Cerebellar cortex (tissue), 1 donor: Measurements from ENCODE around the gene TM4SF5.
"Not testable (repeated sequence)": the region's sequence is repeated elsewhere in the genome, so short reads cannot be mapped to it uniquely, and the experiment has no call there.

Experiments
- DNase-seq: peaks from one replicate; pipeline ENCODE4 v3.0.0-alpha.2; 2015; ENCODE audit warnings: low spot score

Gene TM4SF5

GRCh38 chr17:4789951-4790704, 18.4 kb downstream of the TM4SF5 start:
- DNase-seq = peak; percentile 85

GRCh38 chr17:4790705-4791088, 19.0 kb downstream of the TM4SF5 start:
- no peak for DNase-seq

DNA sequence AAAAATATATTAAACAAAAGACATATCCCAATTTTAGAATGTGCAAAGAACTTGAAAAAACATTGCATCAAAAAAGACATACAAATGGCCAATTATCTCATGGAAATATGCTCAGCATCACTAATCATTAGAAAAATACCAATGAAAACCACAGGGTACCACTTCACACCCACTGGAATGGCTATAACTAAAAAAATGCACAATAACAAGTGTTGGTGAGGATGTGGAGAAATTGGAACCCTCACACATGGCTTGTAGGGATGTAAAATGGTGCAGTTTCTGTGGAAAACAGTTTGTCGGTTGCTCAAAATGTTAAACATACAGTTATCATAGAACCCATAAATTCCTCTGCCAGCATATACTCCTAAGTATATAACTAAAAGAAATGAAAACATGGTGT, 23.5 kb downstream of the TM4SF5 start:
- no peak for DNase-seq

GRCh38 chr17:4796552-4796920, 24.9 kb downstream of the TM4SF5 start:
- peak; percentile 48 for DNase-seq

DNA sequence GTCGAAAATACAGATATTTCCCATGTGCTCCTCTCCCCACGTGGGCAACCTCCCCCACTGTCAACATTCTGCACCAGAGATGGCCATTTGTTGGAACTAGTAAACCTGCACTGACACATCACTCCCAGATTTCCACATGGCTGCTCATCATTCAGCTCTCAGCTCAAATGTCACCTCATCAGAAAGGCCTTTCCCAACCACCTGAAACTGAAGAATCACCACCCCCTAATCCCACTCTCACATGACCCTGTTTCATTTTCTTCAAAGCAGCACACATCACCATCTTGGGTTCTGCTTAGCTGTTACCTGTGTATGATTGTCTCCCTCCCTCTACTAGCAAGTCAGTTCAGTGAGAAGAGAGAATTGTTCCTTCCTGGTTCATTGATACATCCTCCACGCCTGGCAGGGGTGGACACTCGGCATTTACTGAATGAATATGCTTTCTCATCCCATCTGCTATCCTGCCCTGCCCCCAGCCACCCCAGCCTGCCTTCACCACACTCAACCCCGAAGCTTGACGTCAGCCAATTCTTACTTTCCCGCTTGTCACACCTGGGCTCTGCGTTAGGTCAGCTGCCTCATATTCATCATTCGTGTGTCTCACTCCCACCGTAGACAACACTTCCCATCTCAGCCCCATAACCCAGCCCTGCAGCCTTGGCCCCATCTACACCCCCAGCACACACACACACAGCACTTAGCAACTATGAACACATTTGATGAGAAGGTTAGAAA, 28.9 kb downstream of the TM4SF5 start:
- DNase-seq = no peak

- DNase-seq = no peak
Measured at GRCh38 chr17:4802228-4802627, 30.5 kb downstream of the TM4SF5 start, which contains the start of gene C17orf114. Gene C17orf114, minus strand, starts transcription at chr17:4802328.

GRCh38 chr17:4806456-4806776, 34.7 kb downstream of the TM4SF5 start:
- DNase-seq = no peak

DNA sequence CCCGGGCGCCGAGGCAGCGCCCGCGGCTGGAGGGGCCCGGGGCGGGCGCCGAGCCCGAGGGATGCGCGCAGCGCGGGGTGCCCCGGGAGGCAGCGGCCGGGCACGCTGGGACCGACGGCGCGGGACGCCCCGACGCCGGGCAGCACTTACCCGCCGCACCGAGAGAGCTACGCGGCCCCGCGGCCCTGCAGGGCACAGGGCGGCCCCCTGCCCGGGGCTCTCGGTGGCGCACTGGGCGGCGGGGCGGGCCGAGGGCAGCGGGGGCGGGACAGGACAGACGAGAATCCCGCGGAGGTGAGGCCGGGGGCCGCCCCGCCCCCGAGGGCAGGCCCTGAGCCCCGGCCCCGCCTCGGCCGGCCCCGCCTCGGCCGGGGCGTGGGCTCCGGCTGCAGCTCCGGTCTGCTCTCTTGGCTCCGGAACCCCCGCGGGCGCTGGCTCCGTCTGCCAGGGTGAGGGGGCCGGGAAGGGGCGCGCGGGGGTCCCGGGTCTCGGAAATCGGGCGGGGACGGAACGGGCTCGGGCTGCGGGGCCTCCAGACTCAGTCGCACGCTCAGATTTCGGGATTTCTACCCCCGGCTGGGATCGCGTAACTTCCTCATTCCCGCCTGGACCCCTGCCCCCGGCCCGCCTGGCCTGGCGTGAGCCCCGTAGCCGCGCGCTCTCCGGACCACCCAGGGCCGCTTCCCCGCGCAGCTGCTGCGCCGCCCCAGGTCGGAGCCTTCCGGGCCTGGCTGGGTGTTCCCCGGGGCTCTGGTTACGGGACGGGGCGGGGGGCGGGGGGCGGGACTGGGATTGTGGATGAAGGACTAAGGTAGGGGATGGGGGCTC, 35.3 kb downstream of the TM4SF5 start, which contains the start of gene PLD2:
Gene PLD2 (plus strand): TSS at position 376 of the 828 bp plus-strand sequence. CDS start 621 bp downstream, outside the sequence.
- peak; percentile 73 for DNase-seq

GRCh38 chr17:4807605-4808377, 36.1 kb downstream of the TM4SF5 start:
- no peak for DNase-seq

DNA sequence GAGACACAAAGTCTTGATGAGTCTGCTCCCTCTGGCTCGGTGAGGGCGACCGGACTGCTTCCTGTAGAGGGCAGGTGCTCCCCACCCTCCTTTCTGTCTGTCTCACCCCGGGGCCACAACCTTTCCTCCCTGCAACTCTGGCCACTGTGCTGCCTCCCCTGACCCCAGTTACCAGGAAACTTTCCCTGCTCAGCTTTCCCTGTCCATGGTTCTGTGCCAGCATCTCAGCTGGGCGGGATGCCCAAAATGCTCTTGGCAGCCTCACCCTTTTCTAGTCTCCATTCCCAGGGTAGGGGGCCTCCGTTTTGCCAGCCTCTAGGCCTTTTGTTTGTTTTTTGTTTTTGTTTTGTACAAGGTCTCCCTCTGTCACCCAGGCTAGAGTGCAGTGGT, 36.7 kb downstream of the TM4SF5 start:
- DNase-seq = peak; percentile 61

- DNase-seq = no peak
Measured at GRCh38 chr17:4810696-4811290, 39.1 kb downstream of the TM4SF5 start.

DNA sequence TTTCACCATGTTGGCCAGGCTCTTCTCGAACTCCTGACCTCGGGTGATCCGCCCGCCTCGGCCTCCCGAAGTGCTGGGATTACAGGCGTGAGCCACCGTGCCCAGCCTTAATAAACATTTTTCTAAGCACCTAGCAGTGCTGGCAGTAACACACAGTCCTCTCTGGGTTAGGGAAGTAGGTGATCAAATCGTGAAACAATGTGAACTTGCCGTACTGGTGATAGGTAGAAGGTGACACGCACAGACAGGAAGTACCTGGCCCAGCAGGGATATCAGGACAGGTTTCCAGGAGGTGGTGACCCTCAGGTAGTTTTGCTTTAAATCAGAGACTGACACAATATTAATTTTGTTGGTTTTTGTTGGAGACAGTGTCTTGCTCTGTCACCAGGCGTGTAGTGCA, 39.8 kb downstream of the TM4SF5 start:
- DNase-seq = no peak

DNA sequence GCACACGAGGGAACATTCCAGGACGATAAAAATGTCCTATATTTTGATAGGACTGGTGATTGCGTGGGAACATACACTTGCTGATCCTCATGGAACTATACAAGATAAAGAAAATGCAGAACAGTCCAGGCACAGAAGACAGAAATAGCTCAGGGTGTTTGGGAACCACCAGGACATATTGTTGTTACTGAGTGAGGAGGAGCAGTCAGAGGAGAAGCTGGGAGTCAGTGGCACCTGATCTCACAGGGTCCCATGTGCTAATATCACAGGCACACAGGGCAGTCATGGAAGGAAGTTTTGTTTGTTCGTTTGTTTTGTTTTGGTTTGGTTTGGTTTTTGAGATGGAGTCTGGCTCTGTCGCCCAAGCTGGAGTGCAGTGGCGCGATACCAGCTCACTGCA, 41.0 kb downstream of the TM4SF5 start:
- no peak for DNase-seq

DNA sequence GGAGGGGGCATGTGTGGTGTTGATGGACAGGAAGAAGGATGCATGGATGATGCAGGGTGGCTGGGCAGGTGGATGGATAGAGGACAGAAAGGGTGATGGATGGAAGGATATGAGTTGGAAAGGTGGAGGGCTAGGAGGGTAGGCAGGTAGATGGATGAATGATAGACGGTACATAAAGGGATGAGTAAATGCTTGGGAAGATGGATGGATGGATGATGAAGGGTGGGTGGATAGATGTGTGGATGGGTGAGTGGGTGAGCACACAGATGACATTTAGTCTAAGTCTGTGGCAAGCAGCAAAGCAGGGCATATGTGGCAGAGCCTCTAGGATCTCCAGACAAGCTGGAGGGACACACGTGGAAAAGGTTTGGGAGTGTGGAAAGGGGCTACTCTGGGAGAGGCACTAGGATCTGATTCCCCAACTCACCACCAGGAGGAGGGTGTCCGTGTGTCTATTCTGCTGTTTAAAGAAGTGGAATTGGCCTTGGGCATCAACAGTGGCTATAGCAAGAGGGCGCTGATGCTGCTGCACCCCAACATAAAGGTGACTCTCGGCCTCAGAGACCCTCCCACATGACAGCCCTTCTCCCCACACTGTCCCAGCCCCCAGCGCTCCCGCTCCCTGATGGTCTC, 43.5 kb downstream of the TM4SF5 start:
- no peak for DNase-seq

DNA sequence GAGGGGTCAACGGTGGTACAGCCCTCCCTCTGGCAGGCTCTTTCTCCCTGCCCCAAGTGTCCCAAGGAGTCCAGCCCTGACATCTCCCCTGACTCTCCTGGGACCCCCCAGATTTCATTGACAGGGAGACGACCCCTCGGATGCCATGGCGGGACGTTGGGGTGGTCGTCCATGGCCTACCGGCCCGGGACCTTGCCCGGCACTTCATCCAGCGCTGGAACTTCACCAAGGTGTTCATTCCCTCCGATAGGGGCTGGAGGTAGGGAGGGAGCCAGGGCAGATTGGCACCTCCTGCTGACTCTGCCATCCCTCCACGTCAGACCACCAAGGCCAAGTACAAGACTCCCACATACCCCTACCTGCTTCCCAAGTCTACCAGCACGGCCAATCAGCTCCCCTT, 45.1 kb downstream of the TM4SF5 start:
- DNase-seq = no peak

- no peak for DNase-seq
Measured at GRCh38 chr17:4818276-4818675, 46.6 kb downstream of the TM4SF5 start.

- DNase-seq = no peak
Measured at GRCh38 chr17:4822835-4823234, 51.1 kb downstream of the TM4SF5 start.

DNA sequence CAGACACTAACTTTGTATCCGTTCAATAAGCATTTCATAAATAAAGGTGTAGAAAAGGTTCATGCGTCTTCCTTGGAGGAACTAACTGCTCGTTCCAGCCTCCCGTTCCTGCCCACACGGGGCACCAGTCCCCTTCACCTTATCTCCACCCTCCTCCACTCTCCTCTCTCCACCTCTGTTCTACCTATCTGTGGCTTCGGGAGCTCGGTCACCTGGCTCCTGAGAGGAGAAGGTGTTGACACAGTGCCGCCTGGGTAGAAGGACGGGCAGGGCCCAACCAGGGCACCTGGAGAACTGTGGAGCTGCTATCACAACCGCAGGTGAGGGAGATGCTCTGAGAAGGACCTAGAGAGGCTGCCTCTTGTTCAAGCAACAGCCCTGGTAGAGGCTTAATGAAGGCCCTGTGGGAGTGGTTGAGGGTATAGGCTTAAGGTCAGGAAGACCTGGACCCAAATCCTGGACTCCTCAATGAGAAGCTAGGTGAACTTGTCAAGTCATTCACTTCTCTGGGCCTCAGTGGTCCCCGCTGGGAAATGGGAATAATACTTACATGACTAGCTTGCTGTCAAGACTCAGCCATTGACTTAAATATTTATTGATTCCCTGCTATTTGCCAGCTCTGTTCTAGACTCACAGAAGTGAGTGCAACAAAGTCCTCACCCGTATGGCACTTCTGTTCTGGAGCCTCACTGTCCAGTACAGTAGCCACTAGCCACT, 51.8 kb downstream of the TM4SF5 start:
- no peak for DNase-seq

DNA sequence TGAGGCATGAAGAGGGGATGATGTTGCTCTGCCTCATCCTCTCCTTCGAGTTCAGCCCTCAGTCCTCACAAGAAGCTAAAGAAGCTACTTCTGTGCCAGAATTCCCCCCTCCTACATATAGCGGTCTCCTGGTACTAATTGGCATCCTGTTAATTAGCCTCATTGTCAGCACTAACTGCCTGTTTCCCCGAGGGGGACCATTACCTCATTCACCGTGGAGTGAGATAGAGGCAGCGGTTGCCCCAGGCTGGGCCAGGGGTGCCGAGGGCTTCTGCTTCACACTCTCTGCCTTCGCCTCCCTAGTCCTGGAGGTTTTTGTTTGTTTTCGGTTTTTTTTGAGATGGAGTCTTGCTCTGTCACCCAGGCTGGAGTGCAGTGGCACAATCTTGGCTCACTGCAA, 55.7 kb downstream of the TM4SF5 start:
- DNase-seq = no peak

- DNase-seq = not testable (repeated sequence)
Measured at GRCh38 chr17:4832829-4833177, 61.1 kb downstream of the TM4SF5 start.
